HG03565 (cell line): ENCODE results near the gene DIPK1A.
A peak's percentile ranks its signal among the peaks of the same experiment; 100 is the strongest.

Experiments used
- ATAC-seq: cut with Tn5 transposase; IDR thresholded peaks from one replicate; pipeline ENCODE4 v1.9.1; 2021; ENCODE audit warnings: mild to moderate bottlenecking, moderate library complexity; ENCODE audit not compliant: unreplicated experiment

The DIPK1A gene

GRCh38 chr1:92956254-92957029 is 4.8 kb downstream of the DIPK1A start:
- ATAC-seq: no peak

- ATAC-seq: peak; percentile 63
Measured at GRCh38 chr1:92953491-92953890, 7.8 kb downstream of the DIPK1A start.

DNA sequence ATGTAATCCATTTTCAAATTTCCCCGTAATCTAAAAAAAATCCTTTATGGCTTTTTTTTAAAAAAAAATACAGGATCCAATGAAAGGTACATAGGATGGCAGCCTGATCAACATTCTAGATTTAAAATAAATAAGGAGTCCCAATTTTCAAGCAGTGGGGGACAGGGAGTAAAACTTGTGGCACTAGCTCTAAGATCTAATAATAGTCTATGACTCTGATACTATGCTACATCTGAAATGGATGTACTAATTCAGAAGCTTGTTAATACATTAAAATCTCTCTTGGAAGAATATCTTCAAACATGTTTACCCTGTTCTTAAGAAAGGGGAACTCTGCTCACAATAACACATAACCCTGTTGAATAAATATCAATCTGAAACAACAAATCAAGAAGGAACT is 8.5 kb downstream of the DIPK1A start:
- ATAC-seq: no peak

DNA sequence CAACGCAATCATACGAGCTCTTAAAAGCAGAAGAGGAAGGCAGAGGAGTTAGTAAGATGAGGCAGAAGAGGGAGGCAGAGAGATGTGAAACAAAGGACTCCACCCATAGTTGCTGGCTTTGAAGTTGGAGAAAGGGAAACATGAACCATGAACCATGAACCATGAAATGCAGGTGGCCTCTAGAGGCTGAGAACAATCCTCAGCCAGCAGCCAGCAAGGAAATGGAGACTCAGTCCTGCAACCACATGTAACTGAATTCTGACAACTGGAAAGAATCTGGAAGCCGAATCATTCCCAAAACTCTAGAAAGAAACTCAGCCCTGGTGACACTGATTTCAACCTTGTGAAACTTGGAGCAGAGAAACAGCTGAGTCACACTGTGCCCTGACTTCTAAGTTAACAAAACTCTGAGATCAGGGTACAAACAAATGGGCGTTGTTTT is 10.1 kb downstream of the DIPK1A start:
- peak; percentile 61 for ATAC-seq

DNA sequence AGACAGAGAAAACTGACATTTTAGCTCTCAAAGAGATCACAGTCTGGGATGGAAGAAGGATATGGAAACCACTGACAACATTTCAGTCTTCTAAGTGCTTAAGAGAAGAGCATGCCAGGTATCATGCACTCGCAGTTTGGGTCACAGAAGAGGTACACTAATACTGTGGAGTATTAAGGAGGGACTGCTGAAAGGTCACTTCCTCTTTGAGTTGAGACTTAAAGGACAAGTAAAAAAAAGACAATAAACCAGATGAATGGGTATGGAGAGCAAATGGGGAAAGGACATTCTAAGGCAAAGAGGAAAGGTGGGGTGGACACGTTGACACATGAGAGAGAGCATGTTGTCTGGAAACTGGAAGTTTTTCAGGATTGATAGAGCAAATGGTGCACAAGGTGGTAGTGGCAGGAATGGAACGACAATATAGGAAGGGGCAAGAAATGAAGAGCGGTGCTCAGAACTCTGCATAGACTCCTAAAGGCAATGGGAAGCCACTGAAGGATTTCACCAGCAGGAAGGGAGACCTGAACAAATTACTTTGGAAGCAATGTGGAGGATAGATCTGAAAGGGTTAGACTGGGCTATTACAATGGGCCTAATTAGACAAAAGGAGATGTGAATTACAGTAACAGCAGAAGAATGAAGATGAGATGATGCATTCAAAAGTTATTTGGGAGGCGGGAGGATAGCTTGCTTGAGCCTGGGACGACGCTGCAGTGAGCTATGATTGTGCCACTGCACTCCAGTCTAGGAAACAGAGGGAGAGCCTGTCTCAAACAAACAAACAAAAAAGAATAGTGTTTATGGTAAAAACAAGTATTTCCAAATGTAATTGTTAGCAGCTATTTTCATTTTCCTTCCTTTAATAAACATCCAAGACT is 11.1 kb downstream of the DIPK1A start:
- ATAC-seq: no peak

DNA sequence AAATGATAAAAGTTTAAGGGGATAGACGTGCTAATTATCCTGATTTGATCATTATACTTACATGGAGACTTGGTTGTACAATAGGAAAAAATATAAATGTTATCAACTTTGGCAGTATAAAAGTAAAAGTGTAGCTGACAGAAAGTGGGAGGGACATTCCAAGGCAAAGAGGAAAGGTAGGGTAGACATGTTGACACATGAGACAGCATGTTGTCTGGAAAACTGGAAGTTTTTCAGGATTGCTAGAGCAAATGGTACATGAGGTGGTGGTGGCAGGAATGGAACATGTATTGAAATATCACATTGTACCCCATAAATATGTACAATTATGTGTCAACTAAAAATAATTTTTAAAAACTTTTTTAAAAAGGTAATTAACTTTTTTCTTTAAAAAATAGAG is 13.2 kb downstream of the DIPK1A start:
- no peak for ATAC-seq

DNA sequence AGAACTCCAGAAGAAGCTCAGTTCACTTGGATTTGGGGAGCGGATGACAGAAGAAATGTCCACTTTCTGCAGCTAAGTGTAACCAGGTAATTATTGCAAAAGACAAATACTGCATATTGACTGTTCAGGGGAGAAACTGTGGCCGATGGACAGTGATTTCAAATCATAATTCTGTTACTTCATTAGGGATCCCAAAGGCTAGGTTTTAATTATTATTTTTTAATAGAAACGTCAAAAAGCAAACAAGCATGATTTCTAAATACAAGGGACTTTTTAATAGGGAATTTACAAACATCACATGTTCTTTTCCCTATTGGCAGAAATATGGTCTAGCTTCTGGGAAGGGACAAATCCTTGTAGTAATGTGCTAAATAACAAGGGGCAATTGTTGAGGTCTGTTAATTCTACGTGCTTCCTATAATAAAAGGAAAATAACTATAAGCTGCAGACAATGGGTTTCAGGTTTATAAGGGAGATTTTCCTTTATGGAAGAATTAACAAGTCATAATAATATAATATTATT is 15.5 kb downstream of the DIPK1A start:
- ATAC-seq: no peak

- ATAC-seq: no peak
Measured at GRCh38 chr1:92944901-92945747, 16.1 kb downstream of the DIPK1A start.

GRCh38 chr1:92943502-92943847 is 17.8 kb downstream of the DIPK1A start:
- no peak for ATAC-seq

- ATAC-seq: no peak
Measured at GRCh38 chr1:92940541-92940940, 20.7 kb downstream of the DIPK1A start.

DNA sequence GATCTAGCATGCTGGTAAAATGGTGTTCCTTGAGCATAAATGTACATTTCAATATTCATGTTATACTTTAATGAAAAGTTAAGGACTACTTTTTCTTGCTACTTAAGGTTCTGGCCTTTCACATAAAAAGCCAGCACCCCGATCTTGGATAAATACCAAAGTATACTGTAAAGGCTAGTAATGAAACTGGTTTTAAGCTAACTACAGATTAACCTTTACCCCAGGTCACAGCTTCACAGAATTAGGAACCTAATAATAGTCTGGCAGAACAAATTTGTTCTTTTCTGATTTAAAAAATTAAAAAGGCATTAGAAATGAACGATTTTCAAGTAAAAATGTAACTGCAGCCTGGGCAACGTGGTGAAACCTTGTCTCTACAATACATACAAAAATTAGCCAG is 23.5 kb downstream of the DIPK1A start:
- no peak for ATAC-seq

- ATAC-seq: no peak
Measured at GRCh38 chr1:92936865-92937264, 24.4 kb downstream of the DIPK1A start.

DNA sequence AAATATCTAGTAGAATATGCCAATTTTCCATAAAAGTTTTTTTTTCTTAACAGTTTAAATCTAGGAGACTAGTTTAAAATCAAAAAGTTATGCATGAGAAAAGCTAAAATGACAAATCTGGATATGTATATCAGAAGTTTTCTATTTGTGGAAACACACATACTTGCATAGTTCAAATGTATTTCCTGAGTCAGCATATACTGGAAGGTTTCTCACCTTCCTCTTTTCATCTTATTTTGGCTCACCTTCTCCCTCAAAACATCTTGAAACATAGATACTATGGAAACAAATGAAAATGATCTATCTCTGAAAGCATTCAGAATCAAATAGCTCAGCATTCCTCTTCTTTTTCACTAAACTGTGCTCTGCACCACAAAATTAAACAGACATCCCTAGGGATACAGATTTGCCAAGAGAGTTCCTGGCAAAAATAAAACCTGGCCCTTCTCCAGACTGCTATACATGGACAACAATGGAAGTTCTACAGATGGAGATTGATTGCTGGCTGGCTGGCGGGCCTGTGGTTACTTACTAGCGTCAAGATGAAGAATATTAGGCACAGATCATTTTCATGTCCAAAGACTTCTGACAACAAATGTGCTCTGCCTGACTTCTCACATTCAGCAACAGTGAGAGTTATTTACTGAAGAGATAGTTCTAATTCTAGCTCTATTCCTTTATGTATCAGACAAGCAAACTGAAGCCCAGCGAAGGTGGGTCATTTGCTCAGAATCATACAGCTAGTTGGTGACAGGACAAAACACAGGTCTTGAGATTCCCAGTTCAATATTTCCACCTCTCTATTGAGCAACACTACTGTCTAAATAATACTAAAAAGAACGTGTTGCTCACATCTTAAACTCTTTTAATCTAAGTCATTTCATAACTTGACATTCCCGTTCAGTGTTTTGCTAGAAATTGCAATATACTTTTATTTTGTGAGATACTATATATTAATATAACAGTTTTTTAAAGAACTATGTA is 26.6 kb downstream of the DIPK1A start:
- no peak for ATAC-seq

DNA sequence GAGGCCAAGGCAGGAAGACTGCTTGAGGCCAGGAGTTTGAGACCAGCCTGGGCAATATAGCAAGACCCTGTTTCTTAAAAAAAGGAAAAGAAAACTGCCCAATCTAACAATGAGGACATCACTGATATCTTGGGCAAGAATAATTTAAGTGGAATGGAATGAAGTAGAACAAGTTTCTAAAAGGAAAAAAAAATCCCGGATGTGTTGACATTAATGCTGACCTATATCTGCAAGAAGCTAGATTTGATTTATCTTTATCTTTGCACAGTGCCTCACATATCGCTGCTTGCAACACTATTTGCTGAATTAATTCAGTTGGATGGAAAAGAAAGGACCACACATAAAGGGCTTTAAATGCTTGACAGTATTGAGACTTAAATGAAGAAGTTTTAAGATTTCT is 27.8 kb downstream of the DIPK1A start:
- ATAC-seq: no peak

DNA sequence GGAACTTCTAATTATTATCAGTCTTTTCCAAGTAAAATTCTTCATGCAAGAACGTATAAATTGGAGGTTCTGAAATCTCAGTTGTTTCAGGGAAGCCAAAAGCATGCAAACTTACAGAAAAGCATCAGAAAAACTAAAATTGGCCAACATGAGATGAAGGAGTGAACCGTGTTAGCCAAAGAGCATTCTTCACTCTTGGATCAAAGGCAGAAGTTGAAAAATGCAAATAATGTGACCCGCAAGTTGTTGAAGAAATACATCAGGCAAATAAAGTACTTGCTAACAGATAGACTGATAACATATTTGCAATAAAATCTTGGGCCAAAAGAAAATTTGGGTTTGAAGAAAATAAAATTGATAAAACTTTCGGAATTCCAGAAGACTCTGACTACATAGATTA is 29.6 kb downstream of the DIPK1A start:
- no peak for ATAC-seq

DNA sequence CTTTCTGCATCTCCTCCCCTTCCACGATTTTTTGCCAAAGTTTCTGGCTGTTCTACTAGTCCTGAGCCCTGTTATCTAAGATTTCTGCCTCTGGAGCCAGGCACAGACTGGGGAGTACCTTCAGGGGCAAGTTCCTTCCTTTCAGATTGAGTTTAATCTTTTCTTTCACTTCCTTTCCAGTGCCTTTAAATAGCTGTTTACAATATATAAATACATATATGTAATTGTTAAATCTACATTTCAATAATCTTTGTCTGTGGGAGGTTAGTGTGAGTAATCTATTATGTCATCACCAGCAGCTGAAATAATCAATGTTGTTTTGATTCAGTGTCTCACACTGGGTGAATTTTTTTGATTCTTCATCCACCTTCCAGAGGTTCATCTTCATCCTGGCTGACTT is 31.8 kb downstream of the DIPK1A start:
- no peak for ATAC-seq

DNA sequence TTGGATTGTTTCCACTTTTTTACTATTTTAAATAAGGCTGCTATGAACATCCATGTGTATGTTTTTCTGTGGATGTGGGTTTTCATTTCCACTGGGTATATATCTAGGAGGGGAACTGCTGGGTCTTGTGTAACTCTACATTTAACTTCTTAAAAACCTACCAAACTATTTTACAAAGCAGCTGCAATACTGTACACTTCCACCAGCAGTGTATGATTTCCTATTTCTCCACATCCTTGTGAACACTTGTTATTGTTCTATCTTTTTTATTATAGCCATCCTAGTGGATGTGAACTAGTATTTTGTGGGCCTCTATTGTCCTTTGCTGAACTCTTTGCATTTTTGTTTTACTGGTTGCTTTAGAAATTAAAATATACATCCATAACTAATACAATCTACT is 33.4 kb downstream of the DIPK1A start:
- ATAC-seq: no peak

DNA sequence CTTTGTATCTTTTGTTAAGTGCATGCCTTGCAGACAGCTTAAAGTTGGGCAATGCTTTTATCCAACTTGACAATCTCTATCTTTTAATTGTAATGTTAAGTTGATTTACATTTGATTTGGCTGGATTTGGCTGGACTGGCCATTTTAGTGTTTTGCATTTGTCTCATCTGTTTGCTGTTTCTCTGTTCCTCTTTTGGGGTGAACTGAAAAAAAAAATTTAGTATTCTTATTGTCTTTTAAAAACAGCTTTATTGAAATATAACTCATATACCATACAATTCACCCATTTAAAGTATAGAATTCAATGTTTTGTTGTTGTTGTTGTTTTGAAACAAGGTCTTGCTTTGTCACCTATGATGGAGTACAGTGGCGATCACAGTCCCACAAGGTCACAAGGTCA is 34.4 kb downstream of the DIPK1A start:
- ATAC-seq: no peak

GRCh38 chr1:92924501-92924900 is 36.8 kb downstream of the DIPK1A start:
- no peak for ATAC-seq

GRCh38 chr1:92923664-92924063 is 37.6 kb downstream of the DIPK1A start:
- no peak for ATAC-seq
